ENCODE measurements around the gene MED1.

DNA sequence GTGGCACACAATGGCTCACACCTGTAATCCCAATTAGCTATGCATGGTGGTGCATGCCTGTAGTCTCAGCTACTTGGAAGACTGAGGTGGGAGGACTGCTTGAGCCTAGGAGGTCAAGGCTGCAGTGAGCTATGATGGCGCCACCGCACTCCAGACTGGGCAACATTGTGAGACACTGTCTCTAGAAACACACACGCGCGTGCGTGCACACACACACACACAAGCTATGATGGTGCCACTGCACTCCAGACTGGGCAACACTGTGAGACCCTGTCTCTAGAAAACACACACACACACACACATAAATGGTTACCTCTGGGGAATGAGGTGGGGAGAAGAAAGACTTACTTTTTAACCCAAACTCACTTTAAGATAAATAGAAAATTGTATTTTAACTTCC lies 66.0 kb downstream of the MED1 start:
- TF ChIP-seq, protein P1, sequence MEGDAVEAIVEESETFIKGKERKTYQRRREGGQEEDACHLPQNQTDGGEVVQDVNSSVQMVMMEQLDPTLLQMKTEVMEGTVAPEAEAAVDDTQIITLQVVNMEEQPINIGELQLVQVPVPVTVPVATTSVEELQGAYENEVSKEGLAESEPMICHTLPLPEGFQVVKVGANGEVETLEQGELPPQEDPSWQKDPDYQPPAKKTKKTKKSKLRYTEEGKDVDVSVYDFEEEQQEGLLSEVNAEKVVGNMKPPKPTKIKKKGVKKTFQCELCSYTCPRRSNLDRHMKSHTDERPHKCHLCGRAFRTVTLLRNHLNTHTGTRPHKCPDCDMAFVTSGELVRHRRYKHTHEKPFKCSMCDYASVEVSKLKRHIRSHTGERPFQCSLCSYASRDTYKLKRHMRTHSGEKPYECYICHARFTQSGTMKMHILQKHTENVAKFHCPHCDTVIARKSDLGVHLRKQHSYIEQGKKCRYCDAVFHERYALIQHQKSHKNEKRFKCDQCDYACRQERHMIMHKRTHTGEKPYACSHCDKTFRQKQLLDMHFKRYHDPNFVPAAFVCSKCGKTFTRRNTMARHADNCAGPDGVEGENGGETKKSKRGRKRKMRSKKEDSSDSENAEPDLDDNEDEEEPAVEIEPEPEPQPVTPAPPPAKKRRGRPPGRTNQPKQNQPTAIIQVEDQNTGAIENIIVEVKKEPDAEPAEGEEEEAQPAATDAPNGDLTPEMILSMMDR (IDR thresholded peaks at IDR 0.05; ENCODE audit: low read depth, low read length): no peak
- no peak for TF ChIP-seq EZH2phosphoT487 (IDR thresholded peaks at IDR 0.05; ENCODE audit: low read depth)
